ENCODE measurements around the gene SERPINA6. TPM values are rescaled to one million over a fixed set of nuclear protein-coding genes. Genes with fewer than 3 reads are reported as not detected.
"Not testable (repeated sequence)": the region's sequence is repeated elsewhere in the genome, so short reads cannot be mapped to it uniquely, and the experiment has no call there.

SERPINA6 gene
- total and polyA plus RNA-seq, 7 donors: not detected

- intact Hi-C loops (cut with DNase I): no loop called here
- Histone ChIP-seq H3K27ac (no peak overlapping the region), H3K9me3 (no peaks in the 10 kb centered on the region), H3K36me3 (ENCODE audit: insufficient read depth in 1 of 2, low read depth in 1 of 2) (no peaks in the 10 kb centered on the region), H3K4me3 (no peak overlapping the region), H3K27me3 (ENCODE audit: insufficient read depth in 3 of 3, low read length in 2 of 3) (peaks cover 0 to 2% (median 0%) of the 10 kb centered on the region in 3 donors), H3K4me1 (no peaks in the 10 kb centered on the region)
- 30 to 62% (median 53%) methylated on average over 2 of the region's 2 CpGs for WGBS, 3 donors
- no peak for ATAC-seq
- no peak for DNase-seq
- TF ChIP-seq CTCF (IDR thresholded peaks at IDR 0.05): no peak
Measured at GRCh38 chr14:94284221-94284620, 38.9 kb downstream of the SERPINA6 start.

GRCh38 chr14:94282991-94283723 lies 40.0 kb downstream of the SERPINA6 start:
- Histone ChIP-seq H3K36me3 (ENCODE audit: insufficient read depth in 1 of 2, low read depth in 1 of 2) (no peaks in the 10 kb centered on the region), H3K4me1 (no peaks in the 10 kb centered on the region), H3K27ac (no peak overlapping the region), H3K27me3 (ENCODE audit: insufficient read depth in 3 of 3, low read length in 2 of 3) (peaks cover 0 to 2% (median 0%) of the 10 kb centered on the region in 3 donors), H3K9me3 (no peaks in the 10 kb centered on the region), H3K4me3 (no peak overlapping the region)
- no peak for ATAC-seq
- intact Hi-C loops (cut with DNase I): no loop called here
- TF ChIP-seq CTCF (IDR thresholded peaks at IDR 0.05): no peak
- DNase-seq: no peak
- 79 to 85% (median 83%) methylated on average over 2 of the region's 2 CpGs for WGBS, 3 donors

- no peaks in the 10 kb centered on the region for H3K36me3 ChIP-seq (ENCODE audit: insufficient read depth in 1 of 2, low read depth in 1 of 2)
- ATAC-seq (no peak), DNase-seq (no peak)
- no peak for TF ChIP-seq CTCF (IDR thresholded peaks at IDR 0.05)
- peaks cover 0 to 3% (median 0%) of the 10 kb centered on the region in 3 donors for H3K27me3 ChIP-seq (ENCODE audit: insufficient read depth in 3 of 3, low read length in 2 of 3)
- H3K9me3 ChIP-seq: no peaks in the 10 kb centered on the region
- H3K27ac ChIP-seq: no peak overlapping the region
- intact Hi-C loops (cut with DNase I): no loop called here
- no peak overlapping the region for H3K4me3 ChIP-seq
- WGBS, 3 donors: 74 to 76% (median 76%) methylated on average over 2 of the region's 2 CpGs
- H3K4me1 ChIP-seq: no peaks in the 10 kb centered on the region
Measured at GRCh38 chr14:94278731-94279130, 44.4 kb downstream of the SERPINA6 start.

GRCh38 chr14:94276898-94277561 lies 46.1 kb downstream of the SERPINA6 start:
- H3K4me1 ChIP-seq; H3K27ac ChIP-seq; H3K9me3 ChIP-seq; intact Hi-C loops (cut with DNase I); H3K27me3 ChIP-seq (ENCODE audit: insufficient read depth in 3 of 3, low read length in 2 of 3); DNase-seq; ATAC-seq; H3K36me3 ChIP-seq (ENCODE audit: insufficient read depth in 1 of 2, low read depth in 1 of 2); H3K4me3 ChIP-seq: not testable (repeated sequence)
- 81 to 87% (median 81%) methylated on average over 11 of the region's 11 CpGs for WGBS, 3 donors

GRCh38 chr14:94269156-94269555 lies 54.0 kb downstream of the SERPINA6 start:
- Histone ChIP-seq H3K4me1 (no peaks in the 10 kb centered on the region), H3K27ac (no peak overlapping the region), H3K4me3 (no peak overlapping the region), H3K36me3 (ENCODE audit: insufficient read depth in 1 of 2, low read depth in 1 of 2) (no peaks in the 10 kb centered on the region), H3K27me3 (ENCODE audit: insufficient read depth in 3 of 3, low read length in 2 of 3) (peaks cover 0 to 11% (median 0%) of the 10 kb centered on the region in 3 donors), H3K9me3 (no peaks in the 10 kb centered on the region)
- ATAC-seq: no peak
- WGBS, 3 donors: 38 to 39% (median 39%) methylated on average over 10 of the region's 10 CpGs
- intact Hi-C loops (cut with DNase I): no loop called here
- DNase-seq: no peak
- no peak for TF ChIP-seq CTCF (IDR thresholded peaks at IDR 0.05)

GRCh38 chr14:94268582-94268981 lies 54.6 kb downstream of the SERPINA6 start:
- H3K9me3 ChIP-seq; DNase-seq; intact Hi-C loops (cut with DNase I); H3K36me3 ChIP-seq (ENCODE audit: insufficient read depth in 1 of 2, low read depth in 1 of 2); ATAC-seq; H3K4me1 ChIP-seq; H3K4me3 ChIP-seq; H3K27ac ChIP-seq: not testable (repeated sequence)
- peaks cover 0 to 11% (median 0%) of the 10 kb centered on the region in 3 donors for H3K27me3 ChIP-seq (ENCODE audit: insufficient read depth in 3 of 3, low read length in 2 of 3)
- 75 to 86% (median 81%) methylated on average over 7 of the region's 7 CpGs for WGBS, 3 donors
